H9 (cell line): ENCODE measurements around the gene TRIM65. TPM values are rescaled to one million over a fixed set of nuclear protein-coding genes. Genes with fewer than 3 reads are reported as not detected.
A peak's percentile ranks its signal among the peaks of the same experiment; 100 is the strongest.

Experiments
- DNase-seq: peaks from one replicate; pipeline ENCODE4 v3.0.0-alpha.2; 2017
- H2AFZ ChIP-seq: one replicate; pipeline ENCODE4 v1.6.1; 2013; ENCODE audit warnings: mild to moderate bottlenecking, low read length, control low read depth, moderate library complexity
- H2AK5ac ChIP-seq: 2 replicates; pipeline ENCODE4 v1.6.1; 2013; ENCODE audit warnings: low read length, control low read depth, mixed read lengths; ENCODE audit not compliant: insufficient read length
- H2BK120ac ChIP-seq: one replicate; pipeline ENCODE4 v1.6.1; 2013; ENCODE audit warnings: low read depth, mild to moderate bottlenecking, low read length, control low read depth, inconsistent platforms; ENCODE audit not compliant: poor library complexity, severe bottlenecking
- H2BK12ac ChIP-seq: 2 replicates; pipeline ENCODE4 v1.6.1; 2013; ENCODE audit warnings: low read length, control low read depth, mixed read lengths, low read depth; ENCODE audit not compliant: insufficient read length
- H2BK15ac ChIP-seq: 2 replicates; pipeline ENCODE4 v1.6.1; 2013; ENCODE audit warnings: low read depth, low read length, control low read depth
- H2BK20ac ChIP-seq: one replicate; pipeline ENCODE4 v1.6.1; 2013; ENCODE audit warnings: low read depth, mild to moderate bottlenecking, low read length, control low read depth, inconsistent platforms; ENCODE audit not compliant: poor library complexity, severe bottlenecking
- H2BK5ac ChIP-seq: 2 replicates; pipeline ENCODE4 v1.6.1; 2013; ENCODE audit warnings: low read length, control low read depth, mixed read lengths; ENCODE audit not compliant: insufficient read length
- H3K14ac ChIP-seq: 2 replicates; pipeline ENCODE4 v1.6.1; 2013; ENCODE audit warnings: low read length, control low read depth; ENCODE audit not compliant: insufficient read depth
- H3K18ac ChIP-seq: 2 replicates; pipeline ENCODE4 v1.6.1; 2013; ENCODE audit warnings: low read depth, mild to moderate bottlenecking, mixed read lengths, low read length, control low read depth; ENCODE audit not compliant: insufficient read length
- H3K23ac ChIP-seq: 2 replicates; pipeline ENCODE4 v1.6.1; 2013; ENCODE audit warnings: low read length, control low read depth, mixed read lengths, low read depth; ENCODE audit not compliant: insufficient read length
- H3K23me2 ChIP-seq: 2 replicates; pipeline ENCODE4 v1.6.1; 2013; ENCODE audit warnings: low read depth, mild to moderate bottlenecking, mixed read lengths, low read length, control low read depth; ENCODE audit not compliant: insufficient read length, poor library complexity, severe bottlenecking
- H3K27ac ChIP-seq: 2 replicates; pipeline ENCODE4 v1.5.1; 2013; ENCODE audit warnings: low read length, control low read depth, mixed read lengths, low read depth; ENCODE audit not compliant: insufficient read length
- H3K27me3 ChIP-seq: 2 replicates; pipeline ENCODE4 v1.6.1; 2013; ENCODE audit warnings: low read length, control low read depth, inconsistent platforms; ENCODE audit not compliant: insufficient read depth
- H3K4ac ChIP-seq: 2 replicates; pipeline ENCODE4 v1.6.1; 2013; ENCODE audit warnings: low read depth, mild to moderate bottlenecking, control low read depth, inconsistent platforms, low read length, moderate library complexity
- H3K4me1 ChIP-seq: 2 replicates; pipeline ENCODE4 v1.6.1; 2013; ENCODE audit warnings: low read length, control low read depth, inconsistent platforms; ENCODE audit not compliant: insufficient read depth
- H3K4me2 ChIP-seq: 2 replicates; pipeline ENCODE4 v1.6.1; 2013; ENCODE audit warnings: low read length, control low read depth, mixed read lengths; ENCODE audit not compliant: insufficient read length, insufficient read depth
- H3K56ac ChIP-seq: 2 replicates; pipeline ENCODE4 v1.6.1; 2013; ENCODE audit warnings: low read depth, mild to moderate bottlenecking, mixed read lengths, low read length, control low read depth; ENCODE audit not compliant: insufficient read length
- H3K79me1 ChIP-seq: 2 replicates; pipeline ENCODE4 v1.6.1; 2013; ENCODE audit warnings: low read depth, mild to moderate bottlenecking, moderate library complexity, low read length, control low read depth, inconsistent platforms; ENCODE audit not compliant: insufficient read depth, poor library complexity, severe bottlenecking
- H3K79me2 ChIP-seq: 2 replicates; pipeline ENCODE4 v1.6.1; 2013; ENCODE audit warnings: low read length, control low read depth, inconsistent platforms; ENCODE audit not compliant: insufficient read depth
- H3K9ac ChIP-seq: 2 replicates; pipeline ENCODE4 v1.6.1; 2013; ENCODE audit warnings: low read length, control low read depth, mixed read lengths; ENCODE audit not compliant: insufficient read length; ENCODE audit errors: extremely low read depth
- H3K9me3 ChIP-seq: one replicate; pipeline ENCODE4 v1.6.1; 2013; ENCODE audit warnings: low read depth, low read length, inconsistent platforms; ENCODE audit not compliant: control insufficient read depth
- H3T11ph ChIP-seq: one replicate; pipeline ENCODE4 v1.6.1; 2013; ENCODE audit warnings: mild to moderate bottlenecking, low read length, control low read depth, inconsistent platforms
- H4K20me1 ChIP-seq: one replicate; pipeline ENCODE4 v1.6.1; 2013; ENCODE audit not compliant: control insufficient read depth, insufficient read length, insufficient read depth
- H4K5ac ChIP-seq: 2 replicates; pipeline ENCODE4 v1.6.1; 2013; ENCODE audit warnings: low read depth, mild to moderate bottlenecking, mixed read lengths, low read length, control low read depth; ENCODE audit not compliant: insufficient read length
- H4K8ac ChIP-seq: replicated peaks from 2 replicates; pipeline ENCODE4 v1.6.1; 2013; ENCODE audit warnings: low read length, control low read depth, mixed read lengths, low read depth; ENCODE audit not compliant: insufficient read length
- H4K91ac ChIP-seq: 2 replicates; pipeline ENCODE4 v1.6.1; 2013; ENCODE audit warnings: low read depth, mild to moderate bottlenecking, moderate library complexity, mixed read lengths, low read length, control low read depth; ENCODE audit not compliant: insufficient read length
- H3K27ac Mint-ChIP-seq, 3 experiments: 2 replicates in 2 of 3; 3 replicates in 1 of 3; pipeline ENCODE4 v1.8.0; 2020 to 2021; ENCODE audit warnings: mixed read lengths in 3 of 3, mild to moderate bottlenecking in 1 of 3, moderate library complexity in 1 of 3
- H3K27me3 Mint-ChIP-seq: 2 replicates; pipeline ENCODE4 v1.8.0; 2021; ENCODE audit warnings: low read depth, mild to moderate bottlenecking, moderate library complexity, mixed read lengths
- H3K36me3 Mint-ChIP-seq, 3 experiments: 2 replicates in 2 of 3; 3 replicates in 1 of 3; pipeline ENCODE4 v1.8.0; 2020 to 2021; ENCODE audit warnings: low read depth in 3 of 3, mixed read lengths in 3 of 3; ENCODE audit not compliant: insufficient read depth in 1 of 3
- H3K4me1 Mint-ChIP-seq, 2 experiments: 2 replicates each; pipeline ENCODE4 v1.8.0; 2020; ENCODE audit warnings: mixed read lengths in 2 of 2
- H3K4me3 Mint-ChIP-seq, 2 experiments: 2 replicates in 1 of 2; 3 replicates in 1 of 2; pipeline ENCODE4 v1.8.0; 2020 to 2021; ENCODE audit warnings: mild to moderate bottlenecking in 2 of 2, mixed read lengths in 2 of 2, moderate library complexity in 1 of 2
- H3K9me3 Mint-ChIP-seq, 2 experiments: 2 replicates in 1 of 2; 3 replicates in 1 of 2; pipeline ENCODE4 v1.8.0; 2020; ENCODE audit warnings: mild to moderate bottlenecking in 2 of 2, mixed read lengths in 2 of 2, moderate library complexity in 1 of 2
- CTCF ChIP-seq: fragments of 200-600 bp; sonication (generic); conservative IDR thresholded peaks from 3 replicates; pipeline ENCODE4 v1.8.0; 2021; ENCODE audit warnings: antibody characterized with exemption, mild to moderate bottlenecking
- WGBS: extraction: QIAGEN DNeasy Blood & Tissue Kit; methylation state at CpG from one replicate; pipeline ENCODE4 v1.1.7; 2013; ENCODE audit warnings: missing lambda C conversion rate, low lambda C conversion rate, mixed read lengths; ENCODE audit not compliant: insufficient read length; ENCODE audit errors: extremely low coverage; 5-methylcytosine and 5-hydroxymethylcytosine counted together
- total RNA-seq: library from RNA; stranded (reverse); gene quantifications from 2 replicates; pipeline ENCODE4 v1.2.1, GENCODE V29; 2021

The TRIM65 gene
- total RNA-seq, 1 experiment from 2014 or later = 34.1 TPM

GRCh38 chr17:75885431-75885830 lies 11.3 kb downstream of the TRIM65 start:
- peaks cover 15% of the 10 kb centered on the region for H3K27me3 Mint-ChIP-seq
- no peaks in the 10 kb centered on the region for H3K4me1 ChIP-seq
- H3K23me2 ChIP-seq = no peaks in the 10 kb centered on the region
- no CpG with 5 or more reads among the region's 8 CpGs for WGBS
- peaks cover 5 to 14% (median 12%) of the 10 kb centered on the region in 3 experiments; a peak in 6 of 7 replicates for H3K36me3 Mint-ChIP-seq
- H3K4me3 Mint-ChIP-seq = no peak overlapping the region
- H3K23ac ChIP-seq = no peak overlapping the region
- no peak overlapping the region for H2BK12ac ChIP-seq
- no peak overlapping the region for H4K91ac ChIP-seq
- H2BK120ac ChIP-seq = no peak overlapping the region
- H2AK5ac ChIP-seq = no peak overlapping the region
- no peaks in the 10 kb centered on the region for H3K27me3 ChIP-seq
- no peak overlapping the region for H3K14ac ChIP-seq
- no peak for TF ChIP-seq CTCF
- H3K56ac ChIP-seq = no peak overlapping the region
- H3K4me2 ChIP-seq = no peak overlapping the region
- H3K9me3 Mint-ChIP-seq = no peaks in the 10 kb centered on the region
- no peak overlapping the region for H2BK5ac ChIP-seq
- no peaks in the 10 kb centered on the region for H3K79me2 ChIP-seq
- H4K20me1 ChIP-seq = no peaks in the 10 kb centered on the region
- H3K27ac Mint-ChIP-seq = peak overlapping the region in 1 of 3 experiments; percentile 54; a peak in 1 of 7 replicates
- no peak overlapping the region for H2BK15ac ChIP-seq
- no peak overlapping the region for H2AFZ ChIP-seq
- no peak overlapping the region for H4K5ac ChIP-seq
- no peak overlapping the region for H3K4ac ChIP-seq
- H2BK20ac ChIP-seq = no peak overlapping the region
- H3K18ac ChIP-seq = no peak overlapping the region
- H3K79me1 ChIP-seq = no peaks in the 10 kb centered on the region
- no peak overlapping the region for H3K9ac ChIP-seq
- no peaks in the 10 kb centered on the region for H3K4me1 Mint-ChIP-seq
- H3K27ac ChIP-seq = no peak overlapping the region
- H3K9me3 ChIP-seq = no peaks in the 10 kb centered on the region
- no peak for DNase-seq
- no peak overlapping the region for H4K8ac ChIP-seq
- no peak overlapping the region for H3T11ph ChIP-seq
